ENCODE data around the gene ATOSA. TPM values are rescaled to one million over a fixed set of nuclear protein-coding genes. Genes with fewer than 3 reads are reported as not detected.

The ATOSA gene
- polyA plus RNA-seq, 4 donors, result 37.6 to 52.1 (median 46.2) TPM

DNA sequence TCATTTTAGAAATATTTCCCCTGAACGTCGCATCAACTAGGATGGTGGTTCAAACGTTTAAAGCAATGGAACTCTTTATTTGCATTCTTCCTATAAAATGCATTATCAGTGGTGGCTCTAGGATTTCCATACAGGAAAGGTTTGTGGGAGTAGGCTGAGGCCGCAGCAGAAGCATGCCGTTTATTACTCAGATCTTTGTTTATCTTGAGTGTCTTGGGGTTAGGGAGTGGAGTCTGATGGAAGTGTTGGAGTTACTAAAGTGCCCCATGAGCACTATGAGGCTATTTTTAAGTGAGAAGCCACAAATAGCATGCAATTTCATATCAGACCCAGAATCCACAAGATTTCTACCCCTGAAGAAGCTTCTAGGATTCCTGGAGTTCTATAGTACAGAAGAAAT is 26.2 kb downstream of the ATOSA start:
- DNase-seq (ENCODE audit: low read depth in 4 of 4, low spot score in 3 of 4), result no peak

DNA sequence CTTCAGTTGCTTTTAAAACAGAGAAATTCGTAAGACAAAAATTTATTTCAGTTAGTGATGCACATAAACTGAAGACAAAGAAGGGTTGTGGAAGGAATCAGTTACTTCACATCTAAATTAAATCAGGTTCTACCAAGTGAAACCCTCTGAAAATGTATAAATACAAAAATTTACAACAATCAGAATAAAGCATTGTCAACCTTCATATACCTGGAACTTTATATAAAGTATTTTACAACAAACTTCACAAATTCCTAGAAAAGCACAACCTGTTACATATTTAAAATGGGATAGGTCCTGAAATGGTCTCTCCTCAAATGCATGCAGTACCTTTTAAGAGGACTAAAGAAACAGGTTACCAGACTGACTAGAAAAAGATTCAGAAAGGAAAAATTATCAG is 26.9 kb downstream of the ATOSA start:
- DNase-seq (ENCODE audit: low read depth in 4 of 4, low spot score in 3 of 4), result no peak

DNA sequence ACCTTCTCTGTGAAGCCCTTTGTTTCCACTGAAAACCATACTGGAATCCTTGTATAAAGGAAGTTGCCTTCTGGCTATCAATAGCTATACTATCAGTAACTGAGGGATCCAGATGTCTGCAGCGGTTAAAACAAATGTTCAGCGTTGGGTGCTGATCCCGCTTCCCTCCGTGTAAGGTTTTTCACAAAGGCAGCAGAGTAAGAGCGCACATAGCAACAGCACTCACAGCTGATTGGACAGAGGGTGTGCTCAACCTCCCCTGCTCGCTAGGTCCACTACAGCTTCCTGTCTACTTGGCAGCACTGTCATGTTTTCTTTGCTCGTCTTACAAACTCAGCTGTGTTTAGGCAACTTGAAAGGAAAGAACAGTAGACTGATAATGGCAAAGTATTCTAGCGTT is 27.3 kb downstream of the ATOSA start:
- peak; percentile 69 to 77 (median 74) for DNase-seq (ENCODE audit: low read depth in 4 of 4, low spot score in 3 of 4)

DNA sequence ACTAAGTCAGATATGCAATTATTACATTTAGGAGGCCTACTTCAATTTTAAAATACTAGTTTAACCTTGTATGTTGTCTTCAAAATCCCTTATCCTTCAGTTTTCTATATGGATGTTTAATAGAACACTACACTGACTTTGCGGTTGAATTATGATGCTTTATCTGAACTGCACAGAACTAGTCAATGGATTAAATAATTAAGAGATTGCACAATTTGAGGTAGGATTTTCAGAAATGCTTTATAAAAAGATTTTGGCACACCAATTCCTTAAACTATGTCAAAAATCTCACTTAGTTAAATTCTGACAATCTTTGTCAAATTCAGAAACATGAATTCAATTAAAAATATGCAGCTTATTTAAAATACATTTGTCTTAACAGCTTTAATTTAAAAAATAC is 28.1 kb downstream of the ATOSA start:
- DNase-seq (ENCODE audit: low read depth in 4 of 4, low spot score in 3 of 4), result no peak

DNA sequence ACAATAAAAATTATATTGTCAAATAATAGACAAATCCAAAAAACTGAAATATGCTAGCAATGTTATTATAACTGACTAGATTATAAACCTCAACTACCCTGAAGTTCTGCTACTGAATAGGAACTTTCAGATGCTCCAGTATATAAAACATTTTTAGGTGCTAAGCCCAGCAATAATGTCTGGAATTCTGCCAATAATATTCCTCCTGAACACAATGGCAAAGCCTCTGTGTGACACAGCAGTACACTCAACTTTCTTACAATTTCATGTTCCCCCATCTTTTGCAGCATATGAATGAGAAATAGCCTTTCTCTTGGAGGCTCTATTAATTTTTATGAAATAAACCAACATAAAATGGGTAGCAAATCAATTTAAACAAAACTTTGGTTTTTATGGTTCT is 29.5 kb downstream of the ATOSA start:
- no peak for DNase-seq (ENCODE audit: low read depth in 4 of 4, low spot score in 3 of 4)

DNA sequence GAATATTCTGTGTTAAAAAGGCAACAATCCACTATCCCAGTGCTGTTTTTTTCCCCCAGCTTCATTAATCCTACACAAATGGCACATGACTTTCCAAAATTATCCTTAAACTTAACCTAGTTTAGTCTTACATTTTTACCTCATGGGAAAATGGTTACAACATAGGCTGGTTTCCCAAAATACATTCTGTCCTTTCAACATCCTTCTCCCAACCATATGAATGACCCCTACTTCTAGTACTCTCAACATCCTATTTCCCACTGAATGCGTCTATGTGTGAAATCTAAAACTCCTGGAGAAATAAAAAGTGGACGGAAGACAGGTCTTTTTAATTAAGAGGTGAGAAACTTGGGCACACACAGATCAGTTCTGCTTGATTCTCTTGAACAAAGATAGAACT is 33.3 kb downstream of the ATOSA start:
- DNase-seq (ENCODE audit: low read depth in 4 of 4, low spot score in 3 of 4), result no peak

DNA sequence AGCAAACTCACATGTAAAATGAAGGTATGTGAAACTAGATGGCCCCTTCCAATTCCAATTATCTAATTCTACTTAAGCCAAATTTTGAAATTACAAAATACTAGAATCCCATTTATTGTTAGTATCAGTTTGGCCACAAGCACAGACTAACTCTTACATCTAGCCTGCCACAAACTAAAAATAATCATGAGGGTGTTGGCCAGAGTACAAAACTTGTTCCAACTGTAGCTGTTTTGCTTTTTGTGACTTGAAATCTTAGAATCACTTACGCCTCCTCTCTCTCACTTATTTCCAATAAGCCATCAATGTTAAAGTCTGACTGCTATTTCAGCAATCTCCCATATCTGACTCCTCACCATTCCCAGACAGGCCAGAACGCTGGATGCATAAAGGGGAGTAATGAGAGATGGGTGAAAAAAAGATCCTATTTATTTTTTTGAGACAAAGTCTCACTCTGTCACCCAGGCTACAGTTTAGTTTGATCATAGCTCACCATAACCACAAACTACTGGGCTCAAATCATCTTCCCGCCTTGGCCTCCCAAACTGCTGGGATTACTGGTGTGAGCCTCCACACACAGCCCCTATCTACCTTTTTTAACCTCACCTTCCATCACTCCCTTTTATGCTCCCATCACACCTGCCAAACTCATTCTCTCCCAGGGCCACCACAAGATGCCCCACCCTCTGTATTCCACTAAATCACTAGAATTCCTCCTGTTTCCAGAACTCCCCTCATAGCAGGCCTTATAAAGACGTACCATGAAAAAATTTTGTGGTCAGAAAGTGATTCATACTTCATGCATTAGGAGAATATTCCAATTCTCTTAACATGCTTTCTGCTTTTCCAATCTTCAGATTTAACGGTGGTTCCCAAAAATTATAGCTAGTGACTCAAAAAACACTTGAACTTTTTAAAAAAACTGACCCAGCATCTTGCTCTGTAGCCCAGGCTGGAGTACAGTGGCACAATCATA is 36.5 kb downstream of the ATOSA start:
- DNase-seq (ENCODE audit: low read depth in 4 of 4, low spot score in 3 of 4), result no peak

DNA sequence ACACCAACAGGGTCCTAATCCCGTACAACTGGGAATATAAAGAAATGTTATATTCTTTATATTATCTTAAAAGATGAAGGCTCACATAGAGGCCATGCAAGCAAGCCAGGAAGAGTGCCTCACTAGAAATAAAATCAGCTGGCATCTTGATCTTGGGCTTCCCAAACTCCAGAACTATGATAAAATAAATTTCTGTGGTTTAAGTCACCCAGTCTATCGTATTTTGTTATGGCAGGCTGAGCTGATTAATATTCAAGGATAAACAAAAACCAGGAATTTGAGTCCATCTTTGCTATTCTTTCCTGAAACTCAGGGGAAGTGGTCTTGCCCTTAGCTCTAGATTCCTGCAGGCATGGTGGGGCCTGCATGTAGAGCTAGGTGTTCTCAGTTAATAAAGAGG is 42.7 kb downstream of the ATOSA start:
- DNase-seq (ENCODE audit: low read depth in 4 of 4, low spot score in 3 of 4), result no peak

DNA sequence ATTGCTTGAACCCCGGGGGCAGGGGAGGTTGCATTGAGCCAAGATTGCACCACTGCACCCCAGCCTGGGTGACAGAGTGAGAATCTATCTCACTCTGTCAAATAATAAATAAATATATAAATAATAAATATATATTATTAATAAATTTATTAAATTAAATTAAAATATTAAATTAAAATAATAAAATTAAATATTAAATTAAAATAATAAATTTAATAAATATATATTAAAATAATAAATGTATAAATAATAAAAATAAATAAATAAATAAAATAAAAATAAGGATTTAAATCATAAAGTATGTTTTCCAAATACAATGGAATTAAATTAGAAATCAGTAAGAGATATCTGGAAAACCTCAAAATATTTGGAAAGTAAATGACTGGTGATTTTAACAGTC is 43.3 kb downstream of the ATOSA start:
- DNase-seq (ENCODE audit: low read depth in 4 of 4, low spot score in 3 of 4), result no peak

Other genes starting within 250 kb of the ATOSA start
- gene MYO5A, start 150.5 kb downstream of the ATOSA start, polyA plus RNA-seq (ENCODE audit: insufficient read length in 4 of 4), result 10 to 100 TPM in 1 of 4 donors, 1 to 10 TPM in 3; 7.2 to 10.4 (median 8.0) TPM
- gene ARPP19, start 110.4 kb downstream of the ATOSA start, polyA plus RNA-seq (ENCODE audit: insufficient read length in 4 of 4), result 100 to 1,000 TPM; 106 to 169 (median 138) TPM
- under 1 TPM in 3 of 4 donors, not detected in 1; 0.14 to 0.29 (median 0.20) TPM for gene ONECUT1, start 110.9 kb upstream of the ATOSA start, polyA plus RNA-seq (ENCODE audit: insufficient read length in 4 of 4)